HepG2 (cell line): ENCODE results near the gene PRRT2. TPM values are rescaled to one million over a fixed set of nuclear protein-coding genes. Genes with fewer than 3 reads are reported as not detected.

Experiments used
- AHDC1 ChIP-seq: sonication (generic); formaldehyde crosslinking; IDR thresholded peaks from 2 replicates; pipeline ENCODE4 v1.5.1; 2020; ENCODE audit warnings: mild to moderate bottlenecking, missing genetic modification reagents, borderline replicate concordance
- CEBPB ChIP-seq: IDR thresholded peaks from 2 replicates; pipeline ENCODE4 v1.6.1; 2011; ENCODE audit warnings: low read depth, low read length, improper control_type of control experiment, borderline replicate concordance
- FIP1L1 ChIP-seq: fragments of 200-400 bp; formaldehyde crosslinking; IDR thresholded peaks from 2 replicates; pipeline ENCODE4 v1.6.1; 2018; ENCODE audit warnings: low read depth, mild to moderate bottlenecking, low read length, moderate library complexity, borderline replicate concordance; ENCODE audit not compliant: insufficient read depth
- GMEB2 ChIP-seq: IDR thresholded peaks from 2 replicates; pipeline ENCODE4 v1.6.1; 2016; ENCODE audit warnings: missing biosample characterization, missing genetic modification reagents, low read depth
- HNF1A ChIP-seq, 2 experiments: sonication (generic) in 1 of 2; formaldehyde crosslinking in 1 of 2; IDR thresholded peaks; 2 replicates each; pipeline versions ENCODE4 v1.4.0 to v1.6.1; 2016 to 2020; ENCODE audit warnings: borderline replicate concordance in 1 of 2, low read depth in 1 of 2, mild to moderate bottlenecking in 1 of 2, missing genetic modification reagents in 1 of 2
- MXD4 ChIP-seq: IDR thresholded peaks from 2 replicates; pipeline ENCODE4 v1.6.1; 2016; ENCODE audit warnings: mild to moderate bottlenecking, missing biosample characterization, missing genetic modification reagents
- PATZ1 ChIP-seq: sonication (generic); formaldehyde crosslinking; IDR thresholded peaks from 2 replicates; pipeline ENCODE4 v1.4.0; 2020; ENCODE audit warnings: missing genetic modification reagents
- PAX8 ChIP-seq: sonication (generic); formaldehyde crosslinking; IDR thresholded peaks from 2 replicates; pipeline ENCODE4 v1.8.0; 2022; ENCODE audit warnings: mild to moderate bottlenecking, missing genetic modification reagents, borderline replicate concordance
- ZKSCAN8 ChIP-seq: IDR thresholded peaks from 2 replicates; pipeline ENCODE4 v1.6.1; 2016; ENCODE audit warnings: borderline replicate concordance, missing genetic modification reagents, missing compliant biosample characterization
- ZNF101 ChIP-seq: sonication (generic); formaldehyde crosslinking; IDR thresholded peaks from 2 replicates; pipeline ENCODE4 v1.4.0; 2020; ENCODE audit warnings: mild to moderate bottlenecking, low read depth, missing genetic modification reagents, borderline replicate concordance
- ZNF580 ChIP-seq: IDR thresholded peaks from 2 replicates; pipeline ENCODE4 v1.6.1; 2016; ENCODE audit warnings: low read depth, borderline replicate concordance
- ZNF703 ChIP-seq: sonication (generic); formaldehyde crosslinking; IDR thresholded peaks from 2 replicates; pipeline ENCODE4 v1.5.1; 2020; ENCODE audit warnings: missing genetic modification reagents, mild to moderate bottlenecking, moderate library complexity, borderline replicate concordance
- polyA plus RNA-seq, 8 experiments: library from polyadenylated mRNA; depleted of rRNA in 3 of 8; stranded (reverse) in 7 of 8; unstranded in 1 of 8; fragments of >200 nt; fragmentation: Illumina TruSeq in 4 of 8; extraction: Trizol in 4 of 8; gene quantifications; 2 replicates each; pipeline versions ENCODE4 v1.2.1 to v1.2.3, GENCODE V29; 2011 to 2016; ENCODE audit warnings: low read depth in 4 of 8, missing spikeins in 1 of 8, mixed read lengths in 1 of 8; ENCODE audit not compliant: insufficient read depth in 1 of 8
- total RNA-seq, 5 experiments: library from RNA; depleted of rRNA; stranded (reverse); fragments of >200 nt; fragmentation: Illumina TruSeq; extraction: Trizol; gene quantifications; 2 replicates each; pipeline ENCODE4 v1.2.3, GENCODE V29; 2016; ENCODE audit warnings: low read depth in 1 of 5

The PRRT2 gene
- total and polyA plus RNA-seq, 2 of the 13 experiments (the other 11 are each of a cell fraction or from before 2014, with no cell fraction given): 0.51 to 1.1 TPM

GRCh38 chr16:29811896-29812665 lies at the start of gene PRRT2 (continued):
- TF ChIP-seq AHDC1 (CRISPR knock-in tag) (0 out of 2 replicates have a peak, but pooled peaks have one; percentile 1), ZNF580 (peak; percentile 2; the same call in 1 of the 2 replicates), PAX8 (CRISPR knock-in tag) (0 out of 2 replicates have a peak, but pooled peaks have one; percentile 19), ZNF703 (CRISPR knock-in tag) (peak; percentile 11; the same call in 1 of the 2 replicates), PATZ1 (CRISPR knock-in tag) (peak; percentile 48; the same call in 1 of the 2 replicates), GMEB2 (CRISPR knock-in tag) (no peak), ZKSCAN8 (CRISPR knock-in tag) (no peak), FIP1L1 (no peak), ZNF101 (CRISPR knock-in tag) (no peak), HNF1A (IDR thresholded peaks at IDR 0.05; ENCODE audit: low read depth) (no peak), HNF1A (CRISPR knock-in tag; IDR thresholded peaks at IDR 0.05; ENCODE audit: borderline replicate concordance) (no peak), MXD4 (peak; percentile 2; the same call in 1 of the 2 replicates), CEBPB (no peak)
